Transverse colon (tissue), 4 donors: Measurements from ENCODE around the gene TRPM3. TPM values are rescaled to one million over a fixed set of nuclear protein-coding genes. Genes with fewer than 3 reads are reported as not detected.

ENCODE experiments used
- DNase-seq: peaks from one replicate; pipeline ENCODE4 v3.0.0-alpha.2; 2019
- H3K27ac ChIP-seq, 4 donors: fragments of 200-600 bp; sonication (generic); 2 replicates each; pipeline ENCODE4 v1.5.1; 2016 to 2018; ENCODE audit warnings: inconsistent platforms in 4 of 4
- H3K27me3 ChIP-seq: fragments of 200-600 bp; sonication (generic); 2 replicates; pipeline ENCODE4 v1.5.1; 2017; ENCODE audit warnings: inconsistent platforms
- H3K36me3 ChIP-seq, 4 donors: fragments of 200-600 bp; sonication (generic); 2 replicates each; pipeline ENCODE4 v1.5.1; 2017 to 2019; ENCODE audit warnings: inconsistent platforms in 4 of 4
- H3K4me1 ChIP-seq, 4 donors: fragments of 200-600 bp; sonication (generic); 2 replicates each; pipeline ENCODE4 v1.5.1; 2017 to 2020; ENCODE audit warnings: inconsistent platforms in 4 of 4
- H3K4me3 ChIP-seq, 4 donors: fragments of 200-600 bp; sonication (generic); 1 replicate in 1 of 4; 2 replicates in 3 of 4; pipeline versions ENCODE4 v1.5.1 to v1.6.1; 2017 to 2019; ENCODE audit warnings: inconsistent platforms in 4 of 4
- H3K9me3 ChIP-seq, 2 donors: fragments of 200-600 bp; sonication (generic); 2 replicates each; pipeline ENCODE4 v1.5.1; 2017 to 2019; ENCODE audit warnings: inconsistent platforms in 2 of 2
- CTCF ChIP-seq, 5 experiments: fragments of 200-600 bp in 3 of 5; fragments of 450-650 bp in 2 of 5; sonication (generic) in 3 of 5; IDR thresholded peaks; 1 replicate in 2 of 5; 2 replicates in 3 of 5; pipeline ENCODE4 v1.5.1; 2016 to 2017; ENCODE audit warnings: antibody characterized with exemption in 5 of 5, inconsistent platforms in 3 of 5, mild to moderate bottlenecking in 2 of 5, moderate library complexity in 1 of 5
- EP300 ChIP-seq: sonication (generic); formaldehyde crosslinking; IDR thresholded peaks from one replicate; pipeline ENCODE4 v1.6.1; 2017; ENCODE audit warnings: antibody characterized with exemption, low read depth
- POLR2A ChIP-seq: fragments of 450-650 bp; IDR thresholded peaks from one replicate; pipeline ENCODE4 v1.6.1; 2016; ENCODE audit warnings: antibody characterized with exemption, mild to moderate bottlenecking, moderate library complexity
- POLR2AphosphoS5 ChIP-seq, 3 donors: sonication (generic); formaldehyde crosslinking; IDR thresholded peaks; one replicate each; pipeline ENCODE4 v1.6.1; 2016; ENCODE audit warnings: antibody characterized with exemption in 3 of 3
- WGBS, 2 donors: methylation state at CpG; one replicate each; pipeline ENCODE4 v1.1.5; 2018; ENCODE audit warnings: low coverage in 1 of 2; 5-methylcytosine and 5-hydroxymethylcytosine counted together
- in situ Hi-C, 4 donors: fragments of 200-750 bp; cut with MboI; loops; one replicate each; pipeline versions ENCODE4 v1.15.0 to v1.15.1; 2017; ENCODE audit warnings: low sequenced_read_pairs in 3 of 4, low pct_ligation_motif_present in 1 of 4, low pct_unique_long_range_greater_than_20kb in 1 of 4
- intact Hi-C: fragments of 100-400 bp; cut with DNase I; formaldehyde crosslinking; loops from one replicate; pipeline ENCODE4 v1.15.1; 2023; ENCODE audit warnings: low total_unique reads
- total RNA-seq, 4 donors: library from RNA; depleted of rRNA; stranded (reverse); fragments of >200 nt; gene quantifications; one replicate each; pipeline ENCODE4 v1.1.0, GENCODE V29; 2016

Gene TRPM3
- total RNA-seq, 4 donors from 2014 or later, result 0.16 to 1.2 (median 0.32) TPM

GRCh38 chr9:71094708-71095251 lies 26.6 kb downstream of the TRPM3 start:
- in situ Hi-C loops (no loop called here), intact Hi-C loops (no loop called here)
- no peak overlapping the region for H3K4me3 ChIP-seq
- WGBS, 2 donors, result 30 to 48% methylated on average over 4 of the region's 4 CpGs
- TF ChIP-seq EP300 (no peak), POLR2AphosphoS5 (IDR thresholded peaks at IDR 0.05) (no peak), POLR2A (no peak), CTCF (IDR thresholded peaks at IDR 0.05) (no peak)
- no peaks in the 10 kb centered on the region for H3K9me3 ChIP-seq
- DNase-seq, result no peak
- H3K27ac ChIP-seq, result no peak overlapping the region
- H3K36me3 ChIP-seq, result no peaks in the 10 kb centered on the region
- H3K4me1 ChIP-seq, result peaks cover 0 to 15% (median 4%) of the 10 kb centered on the region in 4 donors
- no peaks in the 10 kb centered on the region for H3K27me3 ChIP-seq

- no peak overlapping the region for H3K4me3 ChIP-seq
- no peaks in the 10 kb centered on the region for H3K9me3 ChIP-seq
- H3K27ac ChIP-seq, result no peak overlapping the region
- H3K27me3 ChIP-seq, result no peaks in the 10 kb centered on the region
- TF ChIP-seq CTCF (IDR thresholded peaks at IDR 0.05) (no peak), POLR2A (no peak), POLR2AphosphoS5 (IDR thresholded peaks at IDR 0.05) (no peak), EP300 (no peak)
- intact Hi-C loops (no loop called here), in situ Hi-C loops (no loop called here)
- no peaks in the 10 kb centered on the region for H3K36me3 ChIP-seq
- peaks cover 0 to 4% (median under 1%) of the 10 kb centered on the region in 4 donors for H3K4me1 ChIP-seq
- no peak for DNase-seq
These were observed 30.5 kb downstream of the TRPM3 start for GRCh38 chr9:71090896-71091295.

GRCh38 chr9:71079451-71079850 lies 42.0 kb downstream of the TRPM3 start:
- in situ Hi-C loops, result no loop called here
- Histone ChIP-seq H3K4me3 (no peak overlapping the region), H3K9me3 (no peaks in the 10 kb centered on the region), H3K4me1 (no peaks in the 10 kb centered on the region), H3K27ac (no peak overlapping the region), H3K27me3 (no peaks in the 10 kb centered on the region), H3K36me3 (no peaks in the 10 kb centered on the region)
- intact Hi-C loops, result no loop called here
- DNase-seq, result no peak
- WGBS, 2 donors, result 93% methylated on average over 2 of the region's 2 CpGs; no CpG with 5 or more reads in 1 of the 2 donors
- TF ChIP-seq POLR2AphosphoS5 (IDR thresholded peaks at IDR 0.05) (no peak), CTCF (IDR thresholded peaks at IDR 0.05) (no peak), POLR2A (no peak), EP300 (no peak)

GRCh38 chr9:71076096-71076495 lies 45.3 kb downstream of the TRPM3 start:
- in situ Hi-C loops, result no loop called here

More at GRCh38 chr9:71076096-71076495, 45.3 kb downstream of the TRPM3 start:
- no peaks in the 10 kb centered on the region for H3K36me3 ChIP-seq
- no peak for DNase-seq
- H3K4me1 ChIP-seq, result no peaks in the 10 kb centered on the region
- WGBS, 2 donors, result 83 to 87% methylated on average over 5 to 6 of the region's 6 CpGs
- no peak overlapping the region for H3K27ac ChIP-seq
- TF ChIP-seq EP300 (no peak), CTCF (IDR thresholded peaks at IDR 0.05) (no peak)
- intact Hi-C loops, result no loop called here
- no peak overlapping the region for H3K4me3 ChIP-seq
- no peaks in the 10 kb centered on the region for H3K27me3 ChIP-seq
- H3K9me3 ChIP-seq, result no peaks in the 10 kb centered on the region
